ENCODE measurements around the gene UEVLD. TPM values are rescaled to one million over a fixed set of nuclear protein-coding genes. Genes with fewer than 3 reads are reported as not detected.

The UEVLD gene
- total and polyA plus RNA-seq, 4 donors: 16.9 to 32.2 (median 23.3) TPM

GRCh38 chr11:18523084-18523483 is 65.5 kb downstream of the UEVLD start:
- Histone ChIP-seq H3K4me1 (ENCODE audit: control insufficient read depth, insufficient read depth, low read length) (peaks cover 10% of the 10 kb centered on the region), H3K27ac (ENCODE audit: low read depth, low read length) (no peak overlapping the region), H3K4me3 (ENCODE audit: low read depth, low read length) (no peak overlapping the region), H3K36me3 (ENCODE audit: control insufficient read depth, insufficient read depth, low read length) (peaks cover 8% of the 10 kb centered on the region), H3K27me3 (ENCODE audit: control insufficient read depth, insufficient read depth, low read length) (no peaks in the 10 kb centered on the region), H3K9me3 (ENCODE audit: control insufficient read depth, insufficient read depth, low read length) (no peaks in the 10 kb centered on the region)
- WGBS (ENCODE audit: insufficient coverage): no CpG with 5 or more reads among the region's 3 CpGs
- DNase-seq (ENCODE audit: low read depth in 4 of 6, low spot score in 6 of 6): no peak

GRCh38 chr11:18522388-18522787 is 66.1 kb downstream of the UEVLD start:
- DNase-seq (ENCODE audit: low read depth in 4 of 6, low spot score in 6 of 6): no peak
- H3K4me1 ChIP-seq (ENCODE audit: control insufficient read depth, insufficient read depth, low read length): peaks cover 6% of the 10 kb centered on the region
- 85% methylated on average over 4 of the region's 4 CpGs for WGBS (ENCODE audit: insufficient coverage)
- no peak overlapping the region for H3K4me3 ChIP-seq (ENCODE audit: low read depth, low read length)
- H3K27me3 ChIP-seq (ENCODE audit: control insufficient read depth, insufficient read depth, low read length): no peaks in the 10 kb centered on the region
- H3K9me3 ChIP-seq (ENCODE audit: control insufficient read depth, insufficient read depth, low read length): no peaks in the 10 kb centered on the region
- peaks cover 8% of the 10 kb centered on the region for H3K36me3 ChIP-seq (ENCODE audit: control insufficient read depth, insufficient read depth, low read length)
- no peak overlapping the region for H3K27ac ChIP-seq (ENCODE audit: low read depth, low read length)

GRCh38 chr11:18521122-18521521 is 67.4 kb downstream of the UEVLD start:
- 90% methylated on average over 2 of the region's 3 CpGs for WGBS (ENCODE audit: insufficient coverage)
- Histone ChIP-seq H3K36me3 (ENCODE audit: control insufficient read depth, insufficient read depth, low read length) (peaks cover 11% of the 10 kb centered on the region), H3K27me3 (ENCODE audit: control insufficient read depth, insufficient read depth, low read length) (no peaks in the 10 kb centered on the region), H3K4me3 (ENCODE audit: low read depth, low read length) (no peak overlapping the region), H3K9me3 (ENCODE audit: control insufficient read depth, insufficient read depth, low read length) (no peaks in the 10 kb centered on the region), H3K4me1 (ENCODE audit: control insufficient read depth, insufficient read depth, low read length) (peaks cover 6% of the 10 kb centered on the region), H3K27ac (ENCODE audit: low read depth, low read length) (no peak overlapping the region)
- no peak for DNase-seq (ENCODE audit: low read depth in 4 of 6, low spot score in 6 of 6)

- DNase-seq (ENCODE audit: low read depth in 4 of 6, low spot score in 6 of 6): no peak
- H3K4me1 ChIP-seq (ENCODE audit: control insufficient read depth, insufficient read depth, low read length): no peaks in the 10 kb centered on the region
- H3K36me3 ChIP-seq (ENCODE audit: control insufficient read depth, insufficient read depth, low read length): peaks cover 23% of the 10 kb centered on the region
- H3K9me3 ChIP-seq (ENCODE audit: control insufficient read depth, insufficient read depth, low read length): no peaks in the 10 kb centered on the region
- no peaks in the 10 kb centered on the region for H3K27me3 ChIP-seq (ENCODE audit: control insufficient read depth, insufficient read depth, low read length)
- no peak overlapping the region for H3K4me3 ChIP-seq (ENCODE audit: low read depth, low read length)
- H3K27ac ChIP-seq (ENCODE audit: low read depth, low read length): no peak overlapping the region
Measured at GRCh38 chr11:18502352-18502751, 86.2 kb downstream of the UEVLD start.

GRCh38 chr11:18501629-18502028 is 86.9 kb downstream of the UEVLD start:
- no peak overlapping the region for H3K27ac ChIP-seq (ENCODE audit: low read depth, low read length)
- H3K4me1 ChIP-seq (ENCODE audit: control insufficient read depth, insufficient read depth, low read length): no peaks in the 10 kb centered on the region
- no CpG with 5 or more reads among the region's 1 CpG for WGBS (ENCODE audit: insufficient coverage)
- no peaks in the 10 kb centered on the region for H3K27me3 ChIP-seq (ENCODE audit: control insufficient read depth, insufficient read depth, low read length)
- DNase-seq (ENCODE audit: low read depth in 4 of 6, low spot score in 6 of 6): no peak
- no peaks in the 10 kb centered on the region for H3K9me3 ChIP-seq (ENCODE audit: control insufficient read depth, insufficient read depth, low read length)
- H3K4me3 ChIP-seq (ENCODE audit: low read depth, low read length): no peak overlapping the region
- H3K36me3 ChIP-seq (ENCODE audit: control insufficient read depth, insufficient read depth, low read length): peaks cover 26% of the 10 kb centered on the region

- H3K4me1 ChIP-seq (ENCODE audit: control insufficient read depth, insufficient read depth, low read length): no peaks in the 10 kb centered on the region
- WGBS (ENCODE audit: insufficient coverage): 80% methylated on average over 1 of the region's 1 CpG
- H3K9me3 ChIP-seq (ENCODE audit: control insufficient read depth, insufficient read depth, low read length): no peaks in the 10 kb centered on the region
- no peak overlapping the region for H3K27ac ChIP-seq (ENCODE audit: low read depth, low read length)
- H3K27me3 ChIP-seq (ENCODE audit: control insufficient read depth, insufficient read depth, low read length): no peaks in the 10 kb centered on the region
- no peak for DNase-seq (ENCODE audit: low read depth in 4 of 6, low spot score in 6 of 6)
- no peak overlapping the region for H3K4me3 ChIP-seq (ENCODE audit: low read depth, low read length)
- H3K36me3 ChIP-seq (ENCODE audit: control insufficient read depth, insufficient read depth, low read length): peaks cover 21% of the 10 kb centered on the region
Measured at GRCh38 chr11:18498039-18498438, 90.5 kb downstream of the UEVLD start.

- no peak overlapping the region for H3K27ac ChIP-seq (ENCODE audit: low read depth, low read length)
- no peaks in the 10 kb centered on the region for H3K27me3 ChIP-seq (ENCODE audit: control insufficient read depth, insufficient read depth, low read length)
- no peak for DNase-seq (ENCODE audit: low read depth in 4 of 6, low spot score in 6 of 6)
- no peak overlapping the region for H3K4me3 ChIP-seq (ENCODE audit: low read depth, low read length)
- H3K36me3 ChIP-seq (ENCODE audit: control insufficient read depth, insufficient read depth, low read length): peaks cover 11% of the 10 kb centered on the region
- H3K9me3 ChIP-seq (ENCODE audit: control insufficient read depth, insufficient read depth, low read length): no peaks in the 10 kb centered on the region
- no peaks in the 10 kb centered on the region for H3K4me1 ChIP-seq (ENCODE audit: control insufficient read depth, insufficient read depth, low read length)
- no CpG with 5 or more reads among the region's 4 CpGs for WGBS (ENCODE audit: insufficient coverage)
Measured at GRCh38 chr11:18495703-18496102, 92.8 kb downstream of the UEVLD start.

GRCh38 chr11:18495271-18495670 is 93.3 kb downstream of the UEVLD start:
- Histone ChIP-seq H3K4me3 (ENCODE audit: low read depth, low read length) (no peak overlapping the region), H3K4me1 (ENCODE audit: control insufficient read depth, insufficient read depth, low read length) (no peaks in the 10 kb centered on the region), H3K27ac (ENCODE audit: low read depth, low read length) (no peak overlapping the region), H3K27me3 (ENCODE audit: control insufficient read depth, insufficient read depth, low read length) (no peaks in the 10 kb centered on the region), H3K9me3 (ENCODE audit: control insufficient read depth, insufficient read depth, low read length) (no peaks in the 10 kb centered on the region), H3K36me3 (ENCODE audit: control insufficient read depth, insufficient read depth, low read length) (peaks cover 7% of the 10 kb centered on the region)
- DNase-seq (ENCODE audit: low read depth in 4 of 6, low spot score in 6 of 6): no peak

GRCh38 chr11:18493310-18493709 is 95.2 kb downstream of the UEVLD start:
- Histone ChIP-seq H3K27ac (ENCODE audit: low read depth, low read length) (no peak overlapping the region), H3K36me3 (ENCODE audit: control insufficient read depth, insufficient read depth, low read length) (peaks cover 11% of the 10 kb centered on the region), H3K9me3 (ENCODE audit: control insufficient read depth, insufficient read depth, low read length) (no peaks in the 10 kb centered on the region), H3K4me1 (ENCODE audit: control insufficient read depth, insufficient read depth, low read length) (no peaks in the 10 kb centered on the region), H3K27me3 (ENCODE audit: control insufficient read depth, insufficient read depth, low read length) (no peaks in the 10 kb centered on the region), H3K4me3 (ENCODE audit: low read depth, low read length) (no peak overlapping the region)
- WGBS (ENCODE audit: insufficient coverage): 100% methylated on average over 1 of the region's 4 CpGs
- no peak for DNase-seq (ENCODE audit: low read depth in 4 of 6, low spot score in 6 of 6)

GRCh38 chr11:18492888-18493287 is 95.6 kb downstream of the UEVLD start:
- Histone ChIP-seq H3K4me1 (ENCODE audit: control insufficient read depth, insufficient read depth, low read length) (no peaks in the 10 kb centered on the region), H3K36me3 (ENCODE audit: control insufficient read depth, insufficient read depth, low read length) (peaks cover 11% of the 10 kb centered on the region), H3K27ac (ENCODE audit: low read depth, low read length) (no peak overlapping the region), H3K9me3 (ENCODE audit: control insufficient read depth, insufficient read depth, low read length) (no peaks in the 10 kb centered on the region), H3K27me3 (ENCODE audit: control insufficient read depth, insufficient read depth, low read length) (no peaks in the 10 kb centered on the region), H3K4me3 (ENCODE audit: low read depth, low read length) (no peak overlapping the region)
- DNase-seq (ENCODE audit: low read depth in 4 of 6, low spot score in 6 of 6): no peak

Measured in spinal cord (tissue), 10 donors.